HepG2 (cell line): Measurements from ENCODE around the gene CTNNBIP1. TPM values are rescaled to one million over a fixed set of nuclear protein-coding genes. Genes with fewer than 3 reads are reported as not detected.

Source experiments
- CREM ChIP-seq, 2 experiments: sonication (generic) in 1 of 2; formaldehyde crosslinking in 1 of 2; IDR thresholded peaks; 2 replicates each; pipeline versions ENCODE4 v1.4.0 to v1.6.1; 2016 to 2020; ENCODE audit warnings: antibody characterized with exemption in 1 of 2, mild to moderate bottlenecking in 1 of 2, missing genetic modification reagents in 1 of 2
- FOXA1 ChIP-seq, 2 experiments: fragments of 450-650 bp in 1 of 2; sonication (generic) in 1 of 2; formaldehyde crosslinking in 1 of 2; IDR thresholded peaks; 2 replicates each; pipeline versions ENCODE4 v1.4.0 to v1.6.1; 2016 to 2020; ENCODE audit warnings: missing genetic modification reagents in 1 of 2
- PITX1 ChIP-seq: sonication (generic); formaldehyde crosslinking; IDR thresholded peaks from 2 replicates; pipeline ENCODE4 v1.5.1; 2020; ENCODE audit warnings: mild to moderate bottlenecking, missing genetic modification reagents
- SOX6 ChIP-seq, 2 experiments: fragments of 450-650 bp in 1 of 2; sonication (generic) in 1 of 2; formaldehyde crosslinking in 1 of 2; IDR thresholded peaks; 2 replicates each; pipeline versions ENCODE4 v1.4.0 to v1.6.1; 2017 to 2020; ENCODE audit warnings: antibody characterized with exemption in 1 of 2, mild to moderate bottlenecking in 1 of 2, missing genetic modification reagents in 1 of 2
- TBX3 ChIP-seq: fragments of 450-650 bp; IDR thresholded peaks from 2 replicates; pipeline ENCODE4 v1.6.1; 2017; ENCODE audit warnings: antibody characterized with exemption, mild to moderate bottlenecking, inconsistent platforms, borderline replicate concordance
- ZFX ChIP-seq: sonication (generic); formaldehyde crosslinking; IDR thresholded peaks from 2 replicates; pipeline ENCODE4 v1.4.0; 2020; ENCODE audit warnings: mild to moderate bottlenecking, low read depth, missing genetic modification reagents, moderate library complexity
- ZNF235 ChIP-seq: sonication (generic); formaldehyde crosslinking; IDR thresholded peaks from 2 replicates; pipeline ENCODE4 v1.8.1; 2023; ENCODE audit warnings: mild to moderate bottlenecking, missing genetic modification reagents, borderline replicate concordance
- ZNF564 ChIP-seq: sonication (generic); formaldehyde crosslinking; IDR thresholded peaks from 2 replicates; pipeline ENCODE4 v1.8.1; 2023; ENCODE audit warnings: mild to moderate bottlenecking, missing genetic modification reagents
- polyA plus RNA-seq, 8 experiments: library from polyadenylated mRNA; depleted of rRNA in 3 of 8; stranded (reverse) in 7 of 8; unstranded in 1 of 8; fragments of >200 nt; fragmentation: Illumina TruSeq in 4 of 8; extraction: Trizol in 4 of 8; gene quantifications; 2 replicates each; pipeline versions ENCODE4 v1.2.1 to v1.2.3, GENCODE V29; 2011 to 2016; ENCODE audit warnings: low read depth in 4 of 8, missing spikeins in 1 of 8, mixed read lengths in 1 of 8; ENCODE audit not compliant: insufficient read depth in 1 of 8
- total RNA-seq, 5 experiments: library from RNA; depleted of rRNA; stranded (reverse); fragments of >200 nt; fragmentation: Illumina TruSeq; extraction: Trizol; gene quantifications; 2 replicates each; pipeline ENCODE4 v1.2.3, GENCODE V29; 2016; ENCODE audit warnings: low read depth in 1 of 5
- TF ChIP-seq, protein P1 (sequence below): sonication (generic); formaldehyde crosslinking; IDR thresholded peaks from 2 replicates; pipeline ENCODE4 v1.8.1; 2023; ENCODE audit warnings: mild to moderate bottlenecking, moderate library complexity, missing genetic modification reagents
- TF ChIP-seq, protein P2 (sequence below): sonication (generic); formaldehyde crosslinking; IDR thresholded peaks from 2 replicates; pipeline ENCODE4 v1.9.0; 2021; ENCODE audit warnings: missing genetic modification reagents, mild to moderate bottlenecking, borderline replicate concordance
- TF ChIP-seq, protein P3 (sequence below), 2 experiments: sonication (generic) in 1 of 2; formaldehyde crosslinking in 1 of 2; IDR thresholded peaks; 2 replicates each; pipeline versions ENCODE4 v1.5.1 to v1.6.1; 2011 to 2020; ENCODE audit warnings: borderline replicate concordance in 1 of 2, low read depth in 1 of 2, low read length in 1 of 2, mild to moderate bottlenecking in 1 of 2, missing genetic modification reagents in 1 of 2, moderate library complexity in 1 of 2
- TF ChIP-seq, protein P4 (sequence below): sonication (generic); formaldehyde crosslinking; IDR thresholded peaks from 2 replicates; pipeline ENCODE4 v1.5.0; 2020; ENCODE audit warnings: mild to moderate bottlenecking, missing genetic modification reagents
- TF ChIP-seq, protein P5 (sequence below): sonication (generic); formaldehyde crosslinking; IDR thresholded peaks from 2 replicates; pipeline ENCODE4 v1.4.0; 2020; ENCODE audit warnings: missing genetic modification reagents

The CTNNBIP1 gene
- total and polyA plus RNA-seq, 2 of the 13 experiments (the other 11 are each of a cell fraction or from before 2014, with no cell fraction given): 71.7 to 83.0 TPM

DNA sequence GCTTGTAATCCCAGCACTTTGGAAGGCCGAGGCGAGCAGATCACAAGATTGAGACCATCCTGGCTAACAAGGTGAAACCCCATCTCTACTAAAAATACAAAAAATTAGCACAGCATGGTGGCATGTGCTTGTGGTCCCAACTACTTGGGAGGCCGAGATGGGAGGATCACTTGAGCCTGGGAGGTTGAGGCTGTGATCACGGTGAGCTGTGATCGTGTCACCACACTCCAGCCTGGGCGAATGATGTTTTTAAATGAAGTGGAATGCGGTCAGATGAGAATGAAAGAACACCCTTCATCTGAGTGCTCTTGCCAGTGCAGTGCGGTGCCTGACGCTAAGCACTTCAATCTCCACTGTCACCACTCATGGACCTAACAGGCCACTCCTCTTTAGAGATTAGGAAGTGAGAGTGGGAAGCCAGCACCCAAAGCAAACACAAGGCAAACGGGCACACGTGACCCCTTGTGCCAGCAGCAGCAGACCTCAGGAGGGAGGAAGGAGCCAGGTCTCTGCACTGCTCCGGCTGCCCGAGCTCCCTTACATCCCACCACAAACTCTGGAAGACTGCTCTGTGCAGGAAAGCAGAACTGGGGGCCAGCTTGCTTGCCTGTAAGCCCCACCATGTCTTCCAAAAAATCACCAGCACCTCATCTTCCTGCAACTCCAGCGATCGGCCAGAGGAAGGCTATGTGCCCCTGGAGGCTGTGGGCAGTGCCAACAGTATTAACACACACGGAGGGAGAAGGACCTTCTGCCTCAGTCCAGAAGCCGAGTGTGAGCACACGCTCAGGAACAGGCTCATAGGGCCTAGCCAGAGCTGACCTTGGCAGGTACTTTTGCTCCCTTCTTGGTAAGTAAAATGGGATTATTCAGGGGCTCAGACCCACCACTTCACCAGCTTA lies 9.7 kb downstream of the CTNNBIP1 start (continued):
- TF ChIP-seq, protein P1, sequence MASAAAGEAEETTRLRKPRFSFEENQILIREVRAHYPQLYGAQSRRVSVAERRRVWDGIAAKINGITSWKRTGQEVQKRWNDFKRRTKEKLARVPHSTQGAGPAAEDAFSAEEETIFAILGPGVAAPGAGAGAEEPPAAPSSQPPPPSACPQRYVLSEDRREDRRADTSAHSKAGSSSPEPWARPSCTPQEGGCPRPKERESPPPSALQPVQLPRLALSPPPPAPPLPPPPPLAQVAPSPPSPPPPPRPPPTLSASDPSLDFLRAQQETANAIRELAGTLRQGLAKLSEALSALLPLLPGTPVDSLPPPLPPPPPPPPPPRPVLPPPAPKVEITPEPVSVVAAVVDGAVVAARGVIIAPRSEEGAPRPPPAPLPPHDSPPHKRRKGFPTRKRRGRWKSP (CRISPR knock-in tag): no peak
- TF ChIP-seq, protein P2, sequence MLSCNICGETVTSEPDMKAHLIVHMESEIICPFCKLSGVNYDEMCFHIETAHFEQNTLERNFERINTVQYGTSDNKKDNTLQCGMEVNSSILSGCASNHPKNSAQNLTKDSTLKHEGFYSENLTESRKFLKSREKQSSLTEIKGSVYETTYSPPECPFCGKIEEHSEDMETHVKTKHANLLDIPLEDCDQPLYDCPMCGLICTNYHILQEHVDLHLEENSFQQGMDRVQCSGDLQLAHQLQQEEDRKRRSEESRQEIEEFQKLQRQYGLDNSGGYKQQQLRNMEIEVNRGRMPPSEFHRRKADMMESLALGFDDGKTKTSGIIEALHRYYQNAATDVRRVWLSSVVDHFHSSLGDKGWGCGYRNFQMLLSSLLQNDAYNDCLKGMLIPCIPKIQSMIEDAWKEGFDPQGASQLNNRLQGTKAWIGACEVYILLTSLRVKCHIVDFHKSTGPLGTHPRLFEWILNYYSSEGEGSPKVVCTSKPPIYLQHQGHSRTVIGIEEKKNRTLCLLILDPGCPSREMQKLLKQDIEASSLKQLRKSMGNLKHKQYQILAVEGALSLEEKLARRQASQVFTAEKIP (CRISPR knock-in tag): no peak
- TF ChIP-seq, protein P3, sequence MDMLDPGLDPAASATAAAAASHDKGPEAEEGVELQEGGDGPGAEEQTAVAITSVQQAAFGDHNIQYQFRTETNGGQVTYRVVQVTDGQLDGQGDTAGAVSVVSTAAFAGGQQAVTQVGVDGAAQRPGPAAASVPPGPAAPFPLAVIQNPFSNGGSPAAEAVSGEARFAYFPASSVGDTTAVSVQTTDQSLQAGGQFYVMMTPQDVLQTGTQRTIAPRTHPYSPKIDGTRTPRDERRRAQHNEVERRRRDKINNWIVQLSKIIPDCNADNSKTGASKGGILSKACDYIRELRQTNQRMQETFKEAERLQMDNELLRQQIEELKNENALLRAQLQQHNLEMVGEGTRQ (IDR thresholded peaks at IDR 0.05; ENCODE audit: low read depth, low read length): peak; percentile 92
- TF ChIP-seq, protein P3 (CRISPR knock-in tag; IDR thresholded peaks at IDR 0.05; ENCODE audit: borderline replicate concordance): peak; percentile 94; the same call in 1 of the 2 replicates
- peak; percentile 29; the same call in 1 of the 2 replicates for TF ChIP-seq PITX1 (CRISPR knock-in tag)
- TF ChIP-seq, protein P4, sequence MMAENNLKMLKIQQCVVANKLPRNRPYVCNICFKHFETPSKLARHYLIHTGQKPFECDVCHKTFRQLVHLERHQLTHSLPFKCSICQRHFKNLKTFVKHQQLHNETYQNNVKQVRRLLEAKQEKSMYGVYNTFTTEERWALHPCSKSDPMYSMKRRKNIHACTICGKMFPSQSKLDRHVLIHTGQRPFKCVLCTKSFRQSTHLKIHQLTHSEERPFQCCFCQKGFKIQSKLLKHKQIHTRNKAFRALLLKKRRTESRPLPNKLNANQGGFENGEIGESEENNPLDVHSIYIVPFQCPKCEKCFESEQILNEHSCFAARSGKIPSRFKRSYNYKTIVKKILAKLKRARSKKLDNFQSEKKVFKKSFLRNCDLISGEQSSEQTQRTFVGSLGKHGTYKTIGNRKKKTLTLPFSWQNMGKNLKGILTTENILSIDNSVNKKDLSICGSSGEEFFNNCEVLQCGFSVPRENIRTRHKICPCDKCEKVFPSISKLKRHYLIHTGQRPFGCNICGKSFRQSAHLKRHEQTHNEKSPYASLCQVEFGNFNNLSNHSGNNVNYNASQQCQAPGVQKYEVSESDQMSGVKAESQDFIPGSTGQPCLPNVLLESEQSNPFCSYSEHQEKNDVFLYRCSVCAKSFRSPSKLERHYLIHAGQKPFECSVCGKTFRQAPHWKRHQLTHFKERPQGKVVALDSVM (CRISPR knock-in tag): peak; percentile 94
- TF ChIP-seq CREM (IDR thresholded peaks at IDR 0.05): no peak
- TF ChIP-seq CREM (CRISPR knock-in tag; IDR thresholded peaks at IDR 0.05): no peak
- 0 out of 2 replicates have a peak, but pooled peaks have one; percentile 14 for TF ChIP-seq ZNF564
- TF ChIP-seq ZFX (CRISPR knock-in tag): 0 out of 2 replicates have a peak, but pooled peaks have one; percentile 21
- TF ChIP-seq, protein P5, sequence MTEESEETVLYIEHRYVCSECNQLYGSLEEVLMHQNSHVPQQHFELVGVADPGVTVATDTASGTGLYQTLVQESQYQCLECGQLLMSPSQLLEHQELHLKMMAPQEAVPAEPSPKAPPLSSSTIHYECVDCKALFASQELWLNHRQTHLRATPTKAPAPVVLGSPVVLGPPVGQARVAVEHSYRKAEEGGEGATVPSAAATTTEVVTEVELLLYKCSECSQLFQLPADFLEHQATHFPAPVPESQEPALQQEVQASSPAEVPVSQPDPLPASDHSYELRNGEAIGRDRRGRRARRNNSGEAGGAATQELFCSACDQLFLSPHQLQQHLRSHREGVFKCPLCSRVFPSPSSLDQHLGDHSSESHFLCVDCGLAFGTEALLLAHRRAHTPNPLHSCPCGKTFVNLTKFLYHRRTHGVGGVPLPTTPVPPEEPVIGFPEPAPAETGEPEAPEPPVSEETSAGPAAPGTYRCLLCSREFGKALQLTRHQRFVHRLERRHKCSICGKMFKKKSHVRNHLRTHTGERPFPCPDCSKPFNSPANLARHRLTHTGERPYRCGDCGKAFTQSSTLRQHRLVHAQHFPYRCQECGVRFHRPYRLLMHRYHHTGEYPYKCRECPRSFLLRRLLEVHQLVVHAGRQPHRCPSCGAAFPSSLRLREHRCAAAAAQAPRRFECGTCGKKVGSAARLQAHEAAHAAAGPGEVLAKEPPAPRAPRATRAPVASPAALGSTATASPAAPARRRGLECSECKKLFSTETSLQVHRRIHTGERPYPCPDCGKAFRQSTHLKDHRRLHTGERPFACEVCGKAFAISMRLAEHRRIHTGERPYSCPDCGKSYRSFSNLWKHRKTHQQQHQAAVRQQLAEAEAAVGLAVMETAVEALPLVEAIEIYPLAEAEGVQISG (CRISPR knock-in tag): peak; percentile 42; the same call in 1 of the 2 replicates
- TF ChIP-seq ZNF235: no peak
- no peak for TF ChIP-seq SOX6 (IDR thresholded peaks at IDR 0.05)
- TF ChIP-seq SOX6 (CRISPR knock-in tag; IDR thresholded peaks at IDR 0.05): 0 out of 2 replicates have a peak, but pooled peaks have one; percentile 6
- TF ChIP-seq TBX3: peak; percentile 73; the same call in 1 of the 2 replicates
- TF ChIP-seq FOXA1 (IDR thresholded peaks at IDR 0.05): no peak
- TF ChIP-seq FOXA1 (CRISPR knock-in tag; IDR thresholded peaks at IDR 0.05): peak; percentile 80
